DOHH2 (cell line): ENCODE data around the gene FOLR2.

ENCODE experiments used
- CTCF ChIP-seq: fragments of 200-600 bp; sonication (generic); IDR thresholded peaks from one replicate; pipeline ENCODE4 v1.5.1; 2014; ENCODE audit warnings: antibody characterized with exemption, mild to moderate bottlenecking, low read depth, low read length; ENCODE audit not compliant: poor library complexity, severe bottlenecking
- EZH2phosphoT487 ChIP-seq: fragments of 200-600 bp; sonication (generic); IDR thresholded peaks from 2 replicates; pipeline ENCODE4 v1.6.1; 2017; ENCODE audit warnings: borderline replicate concordance, mild to moderate bottlenecking, antibody characterized with exemption, low read length, moderate library complexity, mixed read lengths

GRCh38 chr11:72189455-72190250 is 26.9 kb upstream of the FOLR2 start:
- no peak for TF ChIP-seq CTCF
- no peak for TF ChIP-seq EZH2phosphoT487
